PC-9 (cell line): ENCODE measurements around the gene EGF.

Source experiments
- EZH2 ChIP-seq: fragments of 200-600 bp; sonication (generic); IDR thresholded peaks from 2 replicates; pipeline ENCODE4 v1.8.0; 2017; ENCODE audit warnings: antibody characterized with exemption, low read depth
- TF ChIP-seq, protein P1 (sequence below): fragments of 200-600 bp; sonication (generic); conservative IDR thresholded peaks from 2 replicates; pipeline ENCODE4 v1.6.1; 2017; ENCODE audit warnings: mixed run types, antibody characterized with exemption, mild to moderate bottlenecking, moderate library complexity

GRCh38 chr4:109864134-109864533 is 48.5 kb upstream of the EGF start:
- TF ChIP-seq, protein P1, sequence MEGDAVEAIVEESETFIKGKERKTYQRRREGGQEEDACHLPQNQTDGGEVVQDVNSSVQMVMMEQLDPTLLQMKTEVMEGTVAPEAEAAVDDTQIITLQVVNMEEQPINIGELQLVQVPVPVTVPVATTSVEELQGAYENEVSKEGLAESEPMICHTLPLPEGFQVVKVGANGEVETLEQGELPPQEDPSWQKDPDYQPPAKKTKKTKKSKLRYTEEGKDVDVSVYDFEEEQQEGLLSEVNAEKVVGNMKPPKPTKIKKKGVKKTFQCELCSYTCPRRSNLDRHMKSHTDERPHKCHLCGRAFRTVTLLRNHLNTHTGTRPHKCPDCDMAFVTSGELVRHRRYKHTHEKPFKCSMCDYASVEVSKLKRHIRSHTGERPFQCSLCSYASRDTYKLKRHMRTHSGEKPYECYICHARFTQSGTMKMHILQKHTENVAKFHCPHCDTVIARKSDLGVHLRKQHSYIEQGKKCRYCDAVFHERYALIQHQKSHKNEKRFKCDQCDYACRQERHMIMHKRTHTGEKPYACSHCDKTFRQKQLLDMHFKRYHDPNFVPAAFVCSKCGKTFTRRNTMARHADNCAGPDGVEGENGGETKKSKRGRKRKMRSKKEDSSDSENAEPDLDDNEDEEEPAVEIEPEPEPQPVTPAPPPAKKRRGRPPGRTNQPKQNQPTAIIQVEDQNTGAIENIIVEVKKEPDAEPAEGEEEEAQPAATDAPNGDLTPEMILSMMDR: no peak
- no peak for TF ChIP-seq EZH2
